OCI-LY3 (cell line): ENCODE results near the gene KANSL1.

Experiments
- EZH2phosphoT487 ChIP-seq: fragments of 200-600 bp; shearing (Covaris generic); IDR thresholded peaks from 2 replicates; pipeline ENCODE4 v1.6.1; 2018; ENCODE audit warnings: antibody characterized with exemption, mixed run types, low read depth
- TF ChIP-seq, protein P1 (sequence below): fragments of 200-600, 300-600 bp; sonication (generic); IDR thresholded peaks from 2 replicates; pipeline ENCODE4 v1.5.1; 2014; ENCODE audit warnings: antibody characterized with exemption, low read length, low read depth

DNA sequence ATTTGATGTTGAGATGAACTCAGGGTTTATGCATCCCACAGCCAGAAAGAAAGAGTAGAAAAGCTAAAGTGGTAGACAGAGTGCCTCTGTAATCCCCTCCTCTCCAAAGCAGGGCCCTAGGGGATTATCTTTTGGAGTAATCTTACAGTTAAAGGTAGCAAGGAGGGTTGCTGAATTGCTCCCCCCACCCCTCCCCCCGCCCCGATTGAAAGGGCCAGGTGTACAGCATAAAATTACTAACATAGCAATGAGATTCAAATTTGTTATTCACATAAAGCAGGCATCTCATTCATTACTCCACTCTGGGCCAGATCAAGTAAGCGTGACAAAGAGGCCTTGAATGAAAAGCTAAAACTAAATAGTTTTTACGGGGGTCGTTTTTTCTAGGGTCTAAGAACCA, 121.4 kb downstream of the KANSL1 start:
- TF ChIP-seq, protein P1, sequence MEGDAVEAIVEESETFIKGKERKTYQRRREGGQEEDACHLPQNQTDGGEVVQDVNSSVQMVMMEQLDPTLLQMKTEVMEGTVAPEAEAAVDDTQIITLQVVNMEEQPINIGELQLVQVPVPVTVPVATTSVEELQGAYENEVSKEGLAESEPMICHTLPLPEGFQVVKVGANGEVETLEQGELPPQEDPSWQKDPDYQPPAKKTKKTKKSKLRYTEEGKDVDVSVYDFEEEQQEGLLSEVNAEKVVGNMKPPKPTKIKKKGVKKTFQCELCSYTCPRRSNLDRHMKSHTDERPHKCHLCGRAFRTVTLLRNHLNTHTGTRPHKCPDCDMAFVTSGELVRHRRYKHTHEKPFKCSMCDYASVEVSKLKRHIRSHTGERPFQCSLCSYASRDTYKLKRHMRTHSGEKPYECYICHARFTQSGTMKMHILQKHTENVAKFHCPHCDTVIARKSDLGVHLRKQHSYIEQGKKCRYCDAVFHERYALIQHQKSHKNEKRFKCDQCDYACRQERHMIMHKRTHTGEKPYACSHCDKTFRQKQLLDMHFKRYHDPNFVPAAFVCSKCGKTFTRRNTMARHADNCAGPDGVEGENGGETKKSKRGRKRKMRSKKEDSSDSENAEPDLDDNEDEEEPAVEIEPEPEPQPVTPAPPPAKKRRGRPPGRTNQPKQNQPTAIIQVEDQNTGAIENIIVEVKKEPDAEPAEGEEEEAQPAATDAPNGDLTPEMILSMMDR = no peak
- TF ChIP-seq EZH2phosphoT487 = no peak
